ENCODE measurements around the gene ACP1.

The ACP1 gene

DNA sequence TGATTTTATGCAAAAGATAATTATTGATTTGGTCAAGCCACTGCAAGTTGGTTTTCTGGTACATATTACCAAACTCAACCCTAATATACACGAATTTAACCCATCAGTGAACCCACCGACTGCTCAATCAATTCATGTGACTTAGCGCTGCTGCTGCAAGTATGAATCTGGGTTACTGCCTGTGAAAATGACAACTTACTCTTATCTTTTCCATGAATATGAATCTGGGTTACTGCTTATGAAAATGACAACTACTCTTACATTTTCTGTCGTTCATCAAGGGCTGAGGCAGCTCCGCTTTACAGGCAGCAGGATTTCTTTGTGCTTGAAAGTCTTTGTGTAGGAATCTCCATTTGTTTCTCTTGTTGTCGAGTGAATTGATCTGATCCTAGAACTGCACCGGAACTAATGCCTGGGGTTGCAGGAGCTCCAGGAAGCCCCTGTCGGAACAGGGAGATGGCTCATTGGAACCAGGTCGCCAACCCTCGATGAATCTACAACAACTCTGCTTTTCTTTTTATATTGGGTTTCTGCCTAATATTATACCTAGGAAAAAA lies 45.3 kb downstream of the ACP1 start:
- Histone ChIP-seq H3K4me3 (ENCODE audit: insufficient read depth, low read length, poor library complexity, severe bottlenecking) (no peak overlapping the region), H3K9me2 (replicated peaks; ENCODE audit: insufficient read depth, low read length) (no peaks in the 10 kb centered on the region), H4K20me1 (ENCODE audit: low read depth, low read length) (no peaks in the 10 kb centered on the region), H3K36me3 (ENCODE audit: low read length) (no peaks in the 10 kb centered on the region), H3K27me3 (ENCODE audit: low read length) (no peaks in the 10 kb centered on the region), H3K4me2 (ENCODE audit: low read depth, low read length, poor library complexity, severe bottlenecking) (no peak overlapping the region), H3K9ac (ENCODE audit: low read length) (no peak overlapping the region), H3K79me2 (ENCODE audit: insufficient read depth, low read length) (no peaks in the 10 kb centered on the region), H3F3A (ENCODE audit: insufficient read depth) (no peaks in the 10 kb centered on the region), H3K27ac (ENCODE audit: low read depth, low read length) (no peak overlapping the region), H3K9me3 (ENCODE audit: insufficient read depth, low read length) (no peaks in the 10 kb centered on the region), H2AFZ (ENCODE audit: low read depth, low read length, severe bottlenecking) (no peak overlapping the region)
- no peak for TF ChIP-seq EZH2phosphoT487 (conservative IDR thresholded peaks at IDR 0.05; ENCODE audit: low read length)
- TF ChIP-seq, protein P1, sequence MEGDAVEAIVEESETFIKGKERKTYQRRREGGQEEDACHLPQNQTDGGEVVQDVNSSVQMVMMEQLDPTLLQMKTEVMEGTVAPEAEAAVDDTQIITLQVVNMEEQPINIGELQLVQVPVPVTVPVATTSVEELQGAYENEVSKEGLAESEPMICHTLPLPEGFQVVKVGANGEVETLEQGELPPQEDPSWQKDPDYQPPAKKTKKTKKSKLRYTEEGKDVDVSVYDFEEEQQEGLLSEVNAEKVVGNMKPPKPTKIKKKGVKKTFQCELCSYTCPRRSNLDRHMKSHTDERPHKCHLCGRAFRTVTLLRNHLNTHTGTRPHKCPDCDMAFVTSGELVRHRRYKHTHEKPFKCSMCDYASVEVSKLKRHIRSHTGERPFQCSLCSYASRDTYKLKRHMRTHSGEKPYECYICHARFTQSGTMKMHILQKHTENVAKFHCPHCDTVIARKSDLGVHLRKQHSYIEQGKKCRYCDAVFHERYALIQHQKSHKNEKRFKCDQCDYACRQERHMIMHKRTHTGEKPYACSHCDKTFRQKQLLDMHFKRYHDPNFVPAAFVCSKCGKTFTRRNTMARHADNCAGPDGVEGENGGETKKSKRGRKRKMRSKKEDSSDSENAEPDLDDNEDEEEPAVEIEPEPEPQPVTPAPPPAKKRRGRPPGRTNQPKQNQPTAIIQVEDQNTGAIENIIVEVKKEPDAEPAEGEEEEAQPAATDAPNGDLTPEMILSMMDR (IDR thresholded peaks at IDR 0.05; ENCODE audit: insufficient read depth, low read length, poor library complexity, severe bottlenecking) = no peak

DNA sequence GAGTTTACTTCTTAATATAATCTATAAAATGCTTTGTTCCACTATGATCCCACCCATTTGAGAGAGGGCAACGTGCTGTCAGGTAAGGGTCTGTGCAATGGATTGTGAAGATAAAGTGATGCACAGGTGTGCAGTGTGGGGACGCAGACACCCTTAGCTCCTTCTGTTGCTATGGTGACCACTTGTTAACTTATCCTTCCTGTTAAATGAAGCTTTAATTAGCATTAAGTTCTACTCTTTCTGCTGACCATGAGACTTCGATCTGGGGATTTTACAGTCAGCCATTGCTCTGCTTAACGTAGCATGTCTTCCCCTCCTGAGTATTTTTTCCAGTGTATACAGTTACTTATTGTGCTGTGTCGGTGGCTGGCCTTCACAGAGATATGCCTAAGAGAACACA lies 46.2 kb downstream of the ACP1 start:
- Histone ChIP-seq H3K4me2 (ENCODE audit: low read depth, low read length, poor library complexity, severe bottlenecking) (no peak overlapping the region), H4K20me1 (ENCODE audit: low read depth, low read length) (no peaks in the 10 kb centered on the region), H3F3A (ENCODE audit: insufficient read depth) (no peaks in the 10 kb centered on the region), H2AFZ (ENCODE audit: low read depth, low read length, severe bottlenecking) (no peak overlapping the region), H3K9me2 (replicated peaks; ENCODE audit: insufficient read depth, low read length) (no peaks in the 10 kb centered on the region), H3K27me3 (ENCODE audit: low read length) (no peaks in the 10 kb centered on the region), H3K27ac (ENCODE audit: low read depth, low read length) (no peak overlapping the region), H3K36me3 (ENCODE audit: low read length) (no peaks in the 10 kb centered on the region), H3K9ac (ENCODE audit: low read length) (no peak overlapping the region), H3K9me3 (ENCODE audit: insufficient read depth, low read length) (no peaks in the 10 kb centered on the region), H3K79me2 (ENCODE audit: insufficient read depth, low read length) (no peaks in the 10 kb centered on the region), H3K4me3 (ENCODE audit: insufficient read depth, low read length, poor library complexity, severe bottlenecking) (no peak overlapping the region)
- TF ChIP-seq EZH2phosphoT487 (conservative IDR thresholded peaks at IDR 0.05; ENCODE audit: low read length) = no peak
- TF ChIP-seq, protein P1 (IDR thresholded peaks at IDR 0.05; ENCODE audit: insufficient read depth, low read length, poor library complexity, severe bottlenecking) = no peak

DNA sequence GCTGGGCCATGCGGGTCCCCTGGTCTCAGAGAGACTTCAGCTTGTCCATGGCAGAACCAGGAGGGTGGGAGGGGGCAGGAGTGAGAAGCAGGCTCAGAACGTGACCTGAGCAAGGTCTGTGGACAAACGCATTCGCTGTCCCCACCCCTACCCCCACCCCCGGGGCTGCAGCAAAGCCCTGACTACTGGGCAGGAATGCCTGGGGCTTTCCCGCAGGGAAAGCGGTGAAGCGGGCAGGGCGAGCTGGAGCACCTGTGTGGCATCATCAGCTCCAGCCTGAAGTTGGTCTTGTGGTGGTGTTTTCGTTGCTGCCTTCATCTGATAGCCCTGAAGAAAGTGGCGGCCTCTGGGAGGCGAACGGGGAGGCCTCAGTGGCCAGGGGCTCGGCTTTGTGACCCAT lies 49.2 kb downstream of the ACP1 start:
- Histone ChIP-seq H3K79me2 (ENCODE audit: insufficient read depth, low read length) (no peaks in the 10 kb centered on the region), H3K9me3 (ENCODE audit: insufficient read depth, low read length) (no peaks in the 10 kb centered on the region), H3K9ac (ENCODE audit: low read length) (no peak overlapping the region), H3K27ac (ENCODE audit: low read depth, low read length) (no peak overlapping the region), H3K36me3 (ENCODE audit: low read length) (no peaks in the 10 kb centered on the region), H3K27me3 (ENCODE audit: low read length) (no peaks in the 10 kb centered on the region), H3F3A (ENCODE audit: insufficient read depth) (no peaks in the 10 kb centered on the region), H3K9me2 (replicated peaks; ENCODE audit: insufficient read depth, low read length) (no peaks in the 10 kb centered on the region), H2AFZ (ENCODE audit: low read depth, low read length, severe bottlenecking) (no peak overlapping the region), H3K4me3 (ENCODE audit: insufficient read depth, low read length, poor library complexity, severe bottlenecking) (no peak overlapping the region), H3K4me2 (ENCODE audit: low read depth, low read length, poor library complexity, severe bottlenecking) (no peak overlapping the region), H4K20me1 (ENCODE audit: low read depth, low read length) (no peaks in the 10 kb centered on the region)
- no peak for TF ChIP-seq EZH2phosphoT487 (conservative IDR thresholded peaks at IDR 0.05; ENCODE audit: low read length)
- TF ChIP-seq, protein P1 (IDR thresholded peaks at IDR 0.05; ENCODE audit: insufficient read depth, low read length, poor library complexity, severe bottlenecking) = no peak
